GM19351 (cell line): ENCODE data around the gene PACS1.

ENCODE experiments used
- ATAC-seq: cut with Tn5 transposase; IDR thresholded peaks from one replicate; pipeline ENCODE4 v1.9.1; 2021; ENCODE audit warnings: mild to moderate bottlenecking, moderate library complexity; ENCODE audit not compliant: unreplicated experiment

Gene PACS1

GRCh38 chr11:66048547-66049323, 21.3 kb upstream of the PACS1 start, which contains the start of gene GAL3ST3:
TSS of gene GAL3ST3 (minus strand) at chr11:66049161. CDS start at chr11:66045415, 3,746 bp downstream.
- ATAC-seq: no peak

- ATAC-seq: no peak
Observed at GRCh38 chr11:66050581-66051231, 19.4 kb upstream of the PACS1 start.

GRCh38 chr11:66051371-66051765, 18.7 kb upstream of the PACS1 start:
- ATAC-seq: no peak

GRCh38 chr11:66051766-66052663, 18.1 kb upstream of the PACS1 start, which contains the start of gene SF3B2:
TSS of gene SF3B2 (plus strand) at chr11:66052364. CDS start at chr11:66052385, 21 bp downstream.
- peak; percentile 95 for ATAC-seq

GRCh38 chr11:66052664-66052982, 17.4 kb upstream of the PACS1 start:
- no peak for ATAC-seq

GRCh38 chr11:66055021-66055420, 15.1 kb upstream of the PACS1 start:
- no peak for ATAC-seq

GRCh38 chr11:66056501-66056900, 13.6 kb upstream of the PACS1 start:
- no peak for ATAC-seq

GRCh38 chr11:66059966-66060680, 9.9 kb upstream of the PACS1 start:
- no peak for ATAC-seq

- no peak for ATAC-seq
Observed at GRCh38 chr11:66061268-66061667, 8.8 kb upstream of the PACS1 start.

- ATAC-seq: no peak
Observed at GRCh38 chr11:66062408-66062807, 7.7 kb upstream of the PACS1 start.

GRCh38 chr11:66063900-66064299, 6.2 kb upstream of the PACS1 start:
- ATAC-seq: no peak

- ATAC-seq: no peak
Observed at GRCh38 chr11:66064571-66064970, 5.5 kb upstream of the PACS1 start.

- ATAC-seq: no peak
Observed at GRCh38 chr11:66066751-66067150, 3.3 kb upstream of the PACS1 start.

GRCh38 chr11:66067640-66068039, 2.4 kb upstream of the PACS1 start:
- ATAC-seq: no peak

- ATAC-seq: no peak
Observed at GRCh38 chr11:66068154-66068821, 1.8 kb upstream of the PACS1 start.

GRCh38 chr11:66068923-66069714, 953 bp upstream of the PACS1 start:
- ATAC-seq: no peak

GRCh38 chr11:66070604-66071380, 720 bp downstream of the PACS1 start:
- no peak for ATAC-seq

- ATAC-seq: no peak
Observed at GRCh38 chr11:66071381-66071801, 1.3 kb downstream of the PACS1 start.

GRCh38 chr11:66072081-66072480, 2.0 kb downstream of the PACS1 start:
- no peak for ATAC-seq
